HuH-7.5 (cell line): ENCODE measurements around the gene PDZD2.
"Not testable (repeated sequence)": the region's sequence is repeated elsewhere in the genome, so short reads cannot be mapped to it uniquely, and the experiment has no call there.

Experiments
- DNase-seq: peaks from one replicate; pipeline ENCODE4 v3.0.0; 2011; ENCODE audit warnings: low spot score

The PDZD2 gene

GRCh38 chr5:31770132-31770720 lies 131.3 kb downstream of the PDZD2 start:
- no peak for DNase-seq

GRCh38 chr5:31770998-31771397 lies 132.1 kb downstream of the PDZD2 start:
- DNase-seq, result no peak

GRCh38 chr5:31771500-31771899 lies 132.6 kb downstream of the PDZD2 start:
- no peak for DNase-seq

GRCh38 chr5:31776294-31776693 lies 137.4 kb downstream of the PDZD2 start:
- DNase-seq, result not testable (repeated sequence)

GRCh38 chr5:31776976-31777651 lies 138.2 kb downstream of the PDZD2 start:
- DNase-seq, result no peak

GRCh38 chr5:31781772-31782171 lies 142.8 kb downstream of the PDZD2 start:
- DNase-seq, result no peak

GRCh38 chr5:31783086-31783645 lies 144.2 kb downstream of the PDZD2 start:
- no peak for DNase-seq

GRCh38 chr5:31783731-31784130 lies 144.8 kb downstream of the PDZD2 start:
- no peak for DNase-seq

GRCh38 chr5:31786090-31786631 lies 147.2 kb downstream of the PDZD2 start:
- no peak for DNase-seq

GRCh38 chr5:31794009-31794408 lies 155.1 kb downstream of the PDZD2 start:
- no peak for DNase-seq

GRCh38 chr5:31798168-31798567 lies 159.2 kb downstream of the PDZD2 start:
- no peak for DNase-seq

GRCh38 chr5:31800351-31800750 lies 161.4 kb downstream of the PDZD2 start:
- DNase-seq, result no peak

GRCh38 chr5:31805785-31806400 lies 167.0 kb downstream of the PDZD2 start:
- no peak for DNase-seq

- DNase-seq, result no peak
These were observed 167.6 kb downstream of the PDZD2 start for GRCh38 chr5:31806561-31806960.

- no peak for DNase-seq
These were observed 169.0 kb downstream of the PDZD2 start for GRCh38 chr5:31807789-31808540.

GRCh38 chr5:31809050-31809870 lies 170.3 kb downstream of the PDZD2 start:
- peak; percentile 56 for DNase-seq

- DNase-seq, result no peak
These were observed 172.3 kb downstream of the PDZD2 start for GRCh38 chr5:31811210-31811609.

- DNase-seq, result no peak
These were observed 176.4 kb downstream of the PDZD2 start for GRCh38 chr5:31815376-31815775.

- no peak for DNase-seq
These were observed 181.1 kb downstream of the PDZD2 start for GRCh38 chr5:31819926-31820516.

GRCh38 chr5:31823472-31823871 lies 184.5 kb downstream of the PDZD2 start:
- DNase-seq, result no peak
